ENCODE measurements around the gene USP36. TPM values are rescaled to one million over a fixed set of nuclear protein-coding genes. Genes with fewer than 3 reads are reported as not detected.

USP36 gene
- total RNA-seq, 1 experiment from 2014 or later, result 74.0 TPM

- peaks cover 13% of the 10 kb centered on the region for H3K4me1 Mint-ChIP-seq
- H3K27me3 Mint-ChIP-seq (ENCODE audit: low read depth), result no peaks in the 10 kb centered on the region
- no peak for ATAC-seq
- ChIA-PET CTCF (no interaction called here), POLR2A (no interaction called here)
- DNase-seq (ENCODE audit: low spot score), result no peak
- H3K9me3 Mint-ChIP-seq, result no peaks in the 10 kb centered on the region
- no peak overlapping the region for H3K4me3 Mint-ChIP-seq
- H3K27ac Mint-ChIP-seq, result no peak overlapping the region
- H3K36me3 Mint-ChIP-seq, result peaks cover 69% of the 10 kb centered on the region
- peak; percentile 41; the same call in 1 of the 2 replicates for TF ChIP-seq ZNF121 (CRISPR knock-in tag; IDR thresholded peaks at IDR 0.05)
- TF ChIP-seq E2F1 (CRISPR knock-in tag; IDR thresholded peaks at IDR 0.05), result no peak
- TF ChIP-seq, protein P1, sequence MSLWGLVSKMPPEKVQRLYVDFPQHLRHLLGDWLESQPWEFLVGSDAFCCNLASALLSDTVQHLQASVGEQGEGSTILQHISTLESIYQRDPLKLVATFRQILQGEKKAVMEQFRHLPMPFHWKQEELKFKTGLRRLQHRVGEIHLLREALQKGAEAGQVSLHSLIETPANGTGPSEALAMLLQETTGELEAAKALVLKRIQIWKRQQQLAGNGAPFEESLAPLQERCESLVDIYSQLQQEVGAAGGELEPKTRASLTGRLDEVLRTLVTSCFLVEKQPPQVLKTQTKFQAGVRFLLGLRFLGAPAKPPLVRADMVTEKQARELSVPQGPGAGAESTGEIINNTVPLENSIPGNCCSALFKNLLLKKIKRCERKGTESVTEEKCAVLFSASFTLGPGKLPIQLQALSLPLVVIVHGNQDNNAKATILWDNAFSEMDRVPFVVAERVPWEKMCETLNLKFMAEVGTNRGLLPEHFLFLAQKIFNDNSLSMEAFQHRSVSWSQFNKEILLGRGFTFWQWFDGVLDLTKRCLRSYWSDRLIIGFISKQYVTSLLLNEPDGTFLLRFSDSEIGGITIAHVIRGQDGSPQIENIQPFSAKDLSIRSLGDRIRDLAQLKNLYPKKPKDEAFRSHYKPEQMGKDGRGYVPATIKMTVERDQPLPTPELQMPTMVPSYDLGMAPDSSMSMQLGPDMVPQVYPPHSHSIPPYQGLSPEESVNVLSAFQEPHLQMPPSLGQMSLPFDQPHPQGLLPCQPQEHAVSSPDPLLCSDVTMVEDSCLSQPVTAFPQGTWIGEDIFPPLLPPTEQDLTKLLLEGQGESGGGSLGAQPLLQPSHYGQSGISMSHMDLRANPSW (CRISPR knock-in tag; conservative IDR thresholded peaks at IDR 0.05; ENCODE audit: low read depth), result no peak
Observed at GRCh38 chr17:78834571-78834970, 6.0 kb downstream of the USP36 start.

DNA sequence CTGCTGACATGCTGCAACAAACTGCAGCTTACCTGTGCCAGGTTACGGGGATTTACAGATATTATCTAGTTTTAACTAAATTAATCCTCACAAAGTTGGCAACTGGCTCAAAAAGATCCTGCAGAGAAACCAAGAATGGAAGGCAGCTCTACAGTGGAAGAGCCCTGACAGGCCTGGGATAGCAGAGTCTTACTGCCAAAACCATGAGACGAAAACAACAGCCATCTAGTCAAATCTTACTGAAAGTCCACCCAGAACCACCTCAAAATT lies 8.1 kb downstream of the USP36 start:
- ATAC-seq, result no peak
- ChIA-PET CTCF (no interaction called here), POLR2A (no interaction called here)
- H3K4me1 Mint-ChIP-seq, result no peaks in the 10 kb centered on the region
- H3K27ac Mint-ChIP-seq, result no peak overlapping the region
- H3K36me3 Mint-ChIP-seq, result peaks cover 82% of the 10 kb centered on the region
- no peaks in the 10 kb centered on the region for H3K27me3 Mint-ChIP-seq (ENCODE audit: low read depth)
- no peak for DNase-seq (ENCODE audit: low spot score)
- no peaks in the 10 kb centered on the region for H3K9me3 Mint-ChIP-seq
- H3K4me3 Mint-ChIP-seq, result no peak overlapping the region
- TF ChIP-seq, protein P1 (CRISPR knock-in tag; conservative IDR thresholded peaks at IDR 0.05; ENCODE audit: low read depth), result no peak
- TF ChIP-seq, protein P2, sequence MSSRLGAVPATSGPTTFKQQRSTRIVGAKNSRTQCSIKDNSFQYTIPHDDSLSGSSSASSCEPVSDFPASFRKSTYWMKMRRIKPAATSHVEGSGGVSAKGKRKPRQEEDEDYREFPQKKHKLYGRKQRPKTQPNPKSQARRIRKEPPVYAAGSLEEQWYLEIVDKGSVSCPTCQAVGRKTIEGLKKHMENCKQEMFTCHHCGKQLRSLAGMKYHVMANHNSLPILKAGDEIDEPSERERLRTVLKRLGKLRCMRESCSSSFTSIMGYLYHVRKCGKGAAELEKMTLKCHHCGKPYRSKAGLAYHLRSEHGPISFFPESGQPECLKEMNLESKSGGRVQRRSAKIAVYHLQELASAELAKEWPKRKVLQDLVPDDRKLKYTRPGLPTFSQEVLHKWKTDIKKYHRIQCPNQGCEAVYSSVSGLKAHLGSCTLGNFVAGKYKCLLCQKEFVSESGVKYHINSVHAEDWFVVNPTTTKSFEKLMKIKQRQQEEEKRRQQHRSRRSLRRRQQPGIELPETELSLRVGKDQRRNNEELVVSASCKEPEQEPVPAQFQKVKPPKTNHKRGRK (CRISPR knock-in tag; IDR thresholded peaks at IDR 0.05; ENCODE audit: borderline replicate concordance), result no peak
- TF ChIP-seq ARID4B (CRISPR knock-in tag; IDR thresholded peaks at IDR 0.05; ENCODE audit: borderline replicate concordance), result no peak
- TF ChIP-seq TEAD4 (CRISPR knock-in tag; IDR thresholded peaks at IDR 0.05), result no peak
- no peak for TF ChIP-seq ZNF416 (CRISPR knock-in tag; IDR thresholded peaks at IDR 0.05)
- TF ChIP-seq NFYB (CRISPR knock-in tag; conservative IDR thresholded peaks at IDR 0.05; ENCODE audit: low read depth), result no peak
- TF ChIP-seq CREM (CRISPR knock-in tag; IDR thresholded peaks at IDR 0.05), result no peak
- no peak for TF ChIP-seq ZNF138 (CRISPR knock-in tag; conservative IDR thresholded peaks at IDR 0.05)
- TF ChIP-seq ZNF232 (CRISPR knock-in tag; IDR thresholded peaks at IDR 0.05), result no peak
- no peak for TF ChIP-seq ZNF219 (CRISPR knock-in tag; IDR thresholded peaks at IDR 0.05; ENCODE audit: borderline replicate concordance)
- TF ChIP-seq SMAD4 (CRISPR knock-in tag; IDR thresholded peaks at IDR 0.05), result no peak
- TF ChIP-seq ERG (CRISPR knock-in tag; IDR thresholded peaks at IDR 0.05), result no peak
- TF ChIP-seq RORB (CRISPR knock-in tag; IDR thresholded peaks at IDR 0.05), result no peak
- TF ChIP-seq ZNF263 (CRISPR knock-in tag; IDR thresholded peaks at IDR 0.05; ENCODE audit: low read depth), result no peak
- TF ChIP-seq ATF1 (CRISPR knock-in tag; IDR thresholded peaks at IDR 0.05), result no peak
- TF ChIP-seq, protein P3, sequence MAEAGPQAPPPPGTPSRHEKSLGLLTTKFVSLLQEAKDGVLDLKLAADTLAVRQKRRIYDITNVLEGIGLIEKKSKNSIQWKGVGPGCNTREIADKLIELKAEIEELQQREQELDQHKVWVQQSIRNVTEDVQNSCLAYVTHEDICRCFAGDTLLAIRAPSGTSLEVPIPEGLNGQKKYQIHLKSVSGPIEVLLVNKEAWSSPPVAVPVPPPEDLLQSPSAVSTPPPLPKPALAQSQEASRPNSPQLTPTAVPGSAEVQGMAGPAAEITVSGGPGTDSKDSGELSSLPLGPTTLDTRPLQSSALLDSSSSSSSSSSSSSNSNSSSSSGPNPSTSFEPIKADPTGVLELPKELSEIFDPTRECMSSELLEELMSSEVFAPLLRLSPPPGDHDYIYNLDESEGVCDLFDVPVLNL (CRISPR knock-in tag; IDR thresholded peaks at IDR 0.05; ENCODE audit: borderline replicate concordance, low read depth), result no peak
- no peak for TF ChIP-seq JUN (CRISPR knock-in tag; IDR thresholded peaks at IDR 0.05)
- TF ChIP-seq E2F5 (CRISPR knock-in tag; IDR thresholded peaks at IDR 0.05), result no peak
